ENCODE results near the gene UCHL3.
A peak's percentile ranks its signal among the peaks of the same experiment; 100 is the strongest.

UCHL3 gene

GRCh38 chr13:75621147-75621546 lies 71.6 kb downstream of the UCHL3 start:
- DNase-seq (ENCODE audit: low read depth), result peak; percentile 81

DNA sequence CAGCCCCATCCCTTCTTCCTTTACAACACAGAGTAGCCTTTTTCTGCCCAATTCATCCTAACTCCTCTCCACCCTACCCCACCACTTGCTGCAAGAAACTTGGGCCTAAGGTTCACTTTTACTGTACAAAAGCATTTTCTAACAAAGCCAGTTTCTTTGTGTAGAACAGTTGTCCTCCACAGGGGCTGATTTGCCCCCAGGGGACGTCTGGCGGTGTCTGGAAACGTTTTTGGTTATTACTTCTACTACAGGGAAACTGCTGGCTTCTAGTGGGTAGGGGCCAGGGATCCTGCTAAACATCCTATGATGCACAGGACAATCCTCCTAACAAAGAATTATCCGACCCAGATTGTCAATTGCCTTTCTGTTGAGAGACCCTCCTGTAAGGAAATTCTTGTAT lies 79.2 kb downstream of the UCHL3 start:
- no peak for DNase-seq (ENCODE audit: low read depth)

- peak; percentile 99 for DNase-seq (ENCODE audit: low read depth)
These were observed 83.7 kb downstream of the UCHL3 start for GRCh38 chr13:75633285-75633684.

- DNase-seq (ENCODE audit: low read depth), result no peak
These were observed 85.7 kb downstream of the UCHL3 start for GRCh38 chr13:75635101-75635827.

DNA sequence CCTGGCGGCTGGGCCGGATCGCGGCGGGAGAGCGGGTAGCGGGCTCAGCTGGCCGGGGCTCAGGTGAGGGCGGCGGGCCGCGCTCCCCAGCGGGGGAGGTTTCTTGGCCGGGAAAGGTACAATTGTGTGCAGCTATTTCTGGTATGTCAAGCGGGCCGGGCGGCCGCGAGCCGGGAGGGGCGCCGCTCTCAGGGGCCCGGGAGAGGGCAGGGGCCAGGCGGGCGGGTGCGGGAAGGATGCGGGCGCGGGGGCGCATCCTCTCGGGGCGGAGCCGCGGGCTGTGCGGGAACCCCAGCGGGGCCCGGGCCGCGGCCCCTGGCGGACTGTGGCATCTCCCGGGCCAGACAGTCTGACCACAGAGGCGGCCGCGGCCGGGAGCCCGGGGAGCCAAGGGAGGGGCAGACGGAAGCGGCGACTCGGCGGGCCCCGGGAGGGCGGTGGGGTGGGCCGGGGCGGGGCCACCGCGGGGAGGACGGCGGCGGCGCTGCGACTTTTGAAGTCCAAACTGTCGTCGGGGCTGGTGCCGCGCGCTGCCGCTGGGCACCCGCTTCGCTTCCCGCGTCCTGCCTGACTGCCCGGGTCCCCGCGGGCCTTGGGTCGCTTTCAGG lies 86.3 kb downstream of the UCHL3 start, which contains the start of gene LMO7:
TSS of gene LMO7 (plus strand) at position 503 of the 608 bp plus-strand sequence. CDS start 328 bp downstream, outside the sequence.
- no peak for DNase-seq (ENCODE audit: low read depth)

DNA sequence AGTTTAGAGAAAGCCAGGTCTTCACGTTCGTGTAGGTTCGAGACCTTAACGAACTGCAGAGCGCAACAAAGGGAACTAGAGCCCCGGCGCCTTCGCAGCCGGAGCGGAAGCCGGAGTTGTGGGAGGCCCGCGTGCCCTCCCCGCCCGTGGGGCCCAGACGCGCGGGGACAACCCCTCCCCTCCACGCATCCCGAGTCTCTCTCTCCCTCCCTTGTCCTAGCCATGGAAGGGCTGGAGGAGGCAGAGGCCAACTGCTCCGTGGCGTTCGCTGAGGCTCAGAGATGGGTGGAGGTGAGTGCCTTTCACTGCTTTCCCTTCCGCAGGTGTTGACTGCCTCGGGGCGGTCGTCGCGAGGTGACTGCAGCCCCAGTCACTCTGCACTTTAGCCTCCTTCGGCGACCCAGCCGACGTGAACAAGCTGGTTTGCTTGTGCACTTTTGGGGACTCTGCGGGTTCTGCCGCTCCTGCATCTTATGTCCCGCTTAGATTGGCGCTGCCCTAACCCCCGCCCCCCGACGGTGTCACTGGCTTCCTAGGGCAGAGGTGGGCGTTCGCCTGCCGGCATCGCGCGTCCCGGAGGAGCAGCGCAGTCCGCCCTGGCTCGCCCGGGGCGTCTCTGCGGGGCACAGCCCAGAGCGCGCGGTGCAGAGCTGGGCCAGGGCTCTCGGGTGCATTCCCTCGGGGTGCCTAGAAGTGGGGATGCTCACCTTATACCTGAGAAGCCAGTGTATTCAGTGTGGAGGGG lies 87.0 kb downstream of the UCHL3 start:
- DNase-seq (ENCODE audit: low read depth), result no peak

GRCh38 chr13:75637181-75637750 lies 87.7 kb downstream of the UCHL3 start:
- DNase-seq (ENCODE audit: low read depth), result no peak

GRCh38 chr13:75639454-75639853 lies 89.9 kb downstream of the UCHL3 start:
- DNase-seq (ENCODE audit: low read depth), result no peak

DNA sequence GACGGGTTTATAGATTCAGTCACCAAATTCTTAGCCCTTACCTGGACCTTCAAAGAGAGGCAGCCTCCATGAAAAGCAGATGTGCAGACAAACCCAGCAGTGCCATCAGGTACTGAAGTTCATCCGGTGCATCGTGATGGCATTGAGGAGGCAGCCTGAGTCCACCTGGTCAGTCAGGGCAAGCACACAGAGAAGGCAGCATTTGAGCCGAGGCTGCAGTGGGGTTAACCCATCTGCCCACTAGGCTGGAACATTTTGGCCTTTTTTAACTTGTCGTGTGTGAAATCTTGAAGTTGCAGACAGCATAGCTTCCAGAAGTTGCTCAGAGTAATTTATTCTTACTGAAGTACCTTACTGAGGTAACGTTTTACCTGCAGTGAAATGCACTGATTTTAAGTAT lies 91.4 kb downstream of the UCHL3 start:
- DNase-seq (ENCODE audit: low read depth), result no peak

DNA sequence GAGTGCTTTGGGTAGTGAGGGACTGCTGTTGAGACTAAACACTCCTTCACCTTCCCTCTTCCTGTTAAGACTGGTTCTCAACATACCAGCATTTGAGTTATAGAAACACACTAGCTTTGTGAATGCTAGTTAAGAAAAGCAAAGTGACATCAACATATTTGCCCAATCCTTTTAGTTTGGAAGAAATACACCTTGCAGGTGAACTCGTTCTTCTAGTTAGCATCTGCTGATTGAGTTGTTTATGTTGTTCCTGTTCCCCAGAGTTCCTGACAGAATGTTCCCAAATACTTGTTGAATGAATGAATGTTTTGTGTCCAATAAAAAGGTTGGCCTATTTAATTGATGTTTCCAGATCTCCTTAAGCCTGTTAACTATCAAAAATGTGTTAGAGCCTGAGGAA lies 93.6 kb downstream of the UCHL3 start:
- no peak for DNase-seq (ENCODE audit: low read depth)

DNA sequence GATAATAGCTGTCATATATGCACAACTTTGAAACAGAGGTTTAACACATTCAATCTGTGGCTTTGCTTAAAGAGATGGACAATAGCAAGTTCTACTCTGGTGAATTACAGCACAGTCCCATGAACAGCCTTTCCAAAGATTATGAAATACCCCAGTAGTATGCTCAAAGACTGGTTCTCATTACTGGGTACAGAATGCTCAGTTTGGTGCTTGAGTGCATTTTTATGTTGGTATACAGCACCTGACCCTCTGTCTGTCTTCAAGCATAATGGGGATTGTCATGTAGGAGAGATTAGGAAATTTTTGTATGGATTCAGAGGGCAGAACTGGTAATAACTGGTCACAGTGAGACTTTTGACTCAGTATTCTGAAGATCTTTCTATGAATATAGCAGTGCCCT lies 94.1 kb downstream of the UCHL3 start:
- DNase-seq (ENCODE audit: low read depth), result no peak

DNA sequence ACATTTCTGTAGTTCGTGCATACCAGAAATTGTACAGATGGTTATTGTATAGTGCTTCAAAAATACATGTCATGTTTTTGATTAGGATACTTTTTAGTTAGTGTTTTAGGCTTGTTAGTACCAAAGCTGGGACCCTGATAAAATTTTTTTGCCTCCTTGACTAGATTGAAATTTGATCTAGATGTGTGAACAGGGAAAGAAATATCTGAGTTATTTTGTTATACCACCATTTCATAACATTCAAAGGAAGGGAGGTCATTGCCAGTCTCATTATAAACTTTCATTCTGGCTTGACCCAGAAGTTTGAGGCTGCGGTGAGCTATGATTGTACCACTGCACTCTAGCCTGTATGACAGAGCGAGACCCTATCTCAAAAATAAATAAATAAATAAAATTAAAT lies 95.5 kb downstream of the UCHL3 start:
- DNase-seq (ENCODE audit: low read depth), result no peak

GRCh38 chr13:75647126-75647784 lies 97.7 kb downstream of the UCHL3 start:
- DNase-seq (ENCODE audit: low read depth), result no peak

DNA sequence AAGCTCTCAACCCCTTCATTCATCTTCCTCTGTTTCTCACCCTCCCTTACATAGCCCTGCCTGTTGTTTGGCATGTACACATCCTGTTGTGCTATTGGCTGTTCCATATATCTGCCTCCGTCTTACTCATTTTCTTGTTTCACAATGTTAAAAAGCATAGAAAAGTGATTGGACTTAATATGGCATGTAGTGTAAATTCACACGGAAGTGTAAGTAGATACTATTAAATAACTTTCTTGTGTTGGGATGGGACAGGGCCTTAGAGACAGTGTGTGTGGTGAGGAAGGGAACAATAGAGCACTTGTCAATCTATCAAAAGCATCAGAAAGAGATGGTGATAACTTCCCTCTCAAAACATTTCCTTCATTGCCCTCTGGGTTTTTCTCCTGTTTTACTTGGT lies 98.9 kb downstream of the UCHL3 start:
- no peak for DNase-seq (ENCODE audit: low read depth)

GRCh38 chr13:75651013-75651412 lies 101.4 kb downstream of the UCHL3 start:
- DNase-seq (ENCODE audit: low read depth), result no peak

- no peak for DNase-seq (ENCODE audit: low read depth)
These were observed 103.1 kb downstream of the UCHL3 start for GRCh38 chr13:75652726-75653125.

All from GM04503 (cell line).